Lower lobe of right lung (tissue), 2 donors: ENCODE results near the gene TTLL11. TPM values are rescaled to one million over a fixed set of nuclear protein-coding genes. Genes with fewer than 3 reads are reported as not detected.
A peak's percentile ranks its signal among the peaks of the same experiment; 100 is the strongest.

ENCODE experiments used
- ATAC-seq, 2 donors: fragments of 200-7000 bp; cut with Tn5 transposase; one replicate each; pipeline ENCODE4 v1.9.1; 2020 to 2022; ENCODE audit warnings: mild to moderate bottlenecking in 2 of 2, moderate library complexity in 2 of 2
- DNase-seq: peaks from one replicate; pipeline ENCODE4 v3.0.0-alpha.2; 2020
- H3K27ac ChIP-seq: fragments of 200-600 bp; one replicate; pipeline ENCODE4 v1.8.0; 2022
- H3K27me3 ChIP-seq: fragments of 200-600 bp; one replicate; pipeline ENCODE4 v1.8.0; 2022; ENCODE audit warnings: low read depth
- H3K36me3 ChIP-seq: fragments of 200-600 bp; one replicate; pipeline ENCODE4 v1.8.0; 2022; ENCODE audit warnings: mild to moderate bottlenecking
- H3K4me1 ChIP-seq: fragments of 200-600 bp; one replicate; pipeline ENCODE4 v1.8.0; 2022
- H3K4me3 ChIP-seq: fragments of 200-600 bp; one replicate; pipeline ENCODE4 v1.8.0; 2022; ENCODE audit warnings: mild to moderate bottlenecking
- H3K9me3 ChIP-seq: fragments of 200-600 bp; one replicate; pipeline ENCODE4 v1.8.0; 2022
- intact Hi-C: fragments of 100-400 bp; cut with DNase I; formaldehyde crosslinking; loops from one replicate; pipeline ENCODE4 v1.11.0; 2022
- total RNA-seq: library from RNA; stranded (reverse); fragmentation: NEBNext Ultra II Directional; extraction: Animal tissue kit (Norgen Biotek cat#: 25700); gene quantifications from one replicate; pipeline ENCODE4 v1.2.1, GENCODE V29; 2021
- TF ChIP-seq, protein P1 (sequence below): fragments of 200-600 bp; IDR thresholded peaks from one replicate; pipeline ENCODE4 v1.8.0; 2022; ENCODE audit warnings: antibody characterized with exemption, mild to moderate bottlenecking
- donor health status: DM: no; HTN: yes; CAD: no; lungs with severe emphysema.

TTLL11 gene
- total RNA-seq, 1 donor from 2014 or later: 11.7 TPM

DNA sequence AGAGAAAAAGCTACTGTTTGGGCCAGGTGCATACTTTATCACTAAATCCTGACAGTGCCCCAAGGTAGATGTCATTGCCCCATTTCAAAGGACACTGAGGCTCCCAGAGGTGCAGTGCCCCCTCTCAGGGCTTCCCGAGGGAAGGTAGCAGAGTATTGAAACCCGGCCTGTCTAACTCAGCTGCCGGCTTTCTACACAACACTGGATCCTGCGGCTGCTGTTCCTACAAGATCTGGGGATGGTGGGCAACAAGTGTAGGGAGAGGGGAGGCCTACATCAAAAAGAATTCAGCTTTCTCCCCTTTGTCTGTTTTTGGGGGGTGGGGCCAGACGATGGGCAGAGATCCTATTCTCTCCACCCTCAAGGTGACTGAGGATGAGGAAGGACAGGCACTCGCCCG, 240.9 kb downstream of the TTLL11 start:
- no peak overlapping the region for H3K27ac ChIP-seq
- H3K4me1 ChIP-seq: peaks cover 14% of the 10 kb centered on the region
- H3K36me3 ChIP-seq: no peaks in the 10 kb centered on the region
- H3K9me3 ChIP-seq: peaks cover 4% of the 10 kb centered on the region
- no peaks in the 10 kb centered on the region for H3K27me3 ChIP-seq
- intact Hi-C loops: no loop called here
- TF ChIP-seq, protein P1, sequence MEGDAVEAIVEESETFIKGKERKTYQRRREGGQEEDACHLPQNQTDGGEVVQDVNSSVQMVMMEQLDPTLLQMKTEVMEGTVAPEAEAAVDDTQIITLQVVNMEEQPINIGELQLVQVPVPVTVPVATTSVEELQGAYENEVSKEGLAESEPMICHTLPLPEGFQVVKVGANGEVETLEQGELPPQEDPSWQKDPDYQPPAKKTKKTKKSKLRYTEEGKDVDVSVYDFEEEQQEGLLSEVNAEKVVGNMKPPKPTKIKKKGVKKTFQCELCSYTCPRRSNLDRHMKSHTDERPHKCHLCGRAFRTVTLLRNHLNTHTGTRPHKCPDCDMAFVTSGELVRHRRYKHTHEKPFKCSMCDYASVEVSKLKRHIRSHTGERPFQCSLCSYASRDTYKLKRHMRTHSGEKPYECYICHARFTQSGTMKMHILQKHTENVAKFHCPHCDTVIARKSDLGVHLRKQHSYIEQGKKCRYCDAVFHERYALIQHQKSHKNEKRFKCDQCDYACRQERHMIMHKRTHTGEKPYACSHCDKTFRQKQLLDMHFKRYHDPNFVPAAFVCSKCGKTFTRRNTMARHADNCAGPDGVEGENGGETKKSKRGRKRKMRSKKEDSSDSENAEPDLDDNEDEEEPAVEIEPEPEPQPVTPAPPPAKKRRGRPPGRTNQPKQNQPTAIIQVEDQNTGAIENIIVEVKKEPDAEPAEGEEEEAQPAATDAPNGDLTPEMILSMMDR: no peak
- DNase-seq (no peak), ATAC-seq (no peak)
- no peak overlapping the region for H3K4me3 ChIP-seq

DNA sequence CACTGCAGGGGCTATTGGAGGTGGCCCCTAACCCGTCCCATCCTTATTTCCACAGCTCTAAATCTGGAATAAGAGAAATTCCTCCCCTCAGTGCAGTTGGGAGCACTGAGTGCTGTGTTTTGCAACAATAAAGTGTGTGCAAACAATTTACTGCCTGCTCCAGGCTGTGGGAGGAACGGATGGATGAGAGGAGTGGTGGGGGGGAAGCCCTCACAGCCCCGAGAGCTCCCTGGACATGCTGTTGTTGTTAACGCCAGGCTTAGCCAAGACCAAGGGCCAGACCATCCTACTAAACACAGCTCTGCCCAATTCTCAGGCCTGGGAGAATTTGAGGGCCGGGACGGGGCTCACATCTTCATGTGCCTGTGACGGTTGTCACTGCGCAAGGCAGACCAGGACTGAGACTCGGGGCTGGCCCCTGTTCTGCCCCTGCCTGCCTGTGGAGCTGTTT, 241.4 kb downstream of the TTLL11 start:
- Histone ChIP-seq H3K4me1 (peaks cover 14% of the 10 kb centered on the region), H3K36me3 (no peaks in the 10 kb centered on the region), H3K4me3 (no peak overlapping the region), H3K9me3 (peaks cover 4% of the 10 kb centered on the region), H3K27ac (no peak overlapping the region), H3K27me3 (no peaks in the 10 kb centered on the region)
- TF ChIP-seq, protein P1: no peak
- intact Hi-C loops: no loop called here
- no peak for DNase-seq
- ATAC-seq: peak; percentile 47 to 79

DNA sequence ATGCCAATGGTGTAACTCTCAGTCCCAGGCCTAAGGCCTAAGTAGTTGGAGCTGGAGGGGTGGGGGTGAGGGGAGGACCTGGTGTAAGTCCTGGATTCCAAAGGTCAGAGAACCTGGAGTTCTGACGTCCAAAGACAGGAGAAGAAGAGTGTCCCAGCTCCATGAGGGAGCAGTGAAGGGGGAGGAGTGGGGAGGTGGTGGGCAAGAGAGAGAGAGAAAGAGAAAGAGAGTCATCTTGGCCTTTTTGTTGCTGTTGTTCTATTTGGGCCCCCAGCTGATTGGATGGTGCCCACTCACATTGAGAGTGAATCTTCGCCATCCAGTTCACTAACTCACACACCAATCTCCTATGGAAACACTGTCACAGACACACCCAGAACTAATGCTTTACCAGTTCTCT, 242.7 kb downstream of the TTLL11 start:
- H3K36me3 ChIP-seq: no peaks in the 10 kb centered on the region
- TF ChIP-seq, protein P1: no peak
- intact Hi-C loops: no loop called here
- H3K4me3 ChIP-seq: no peak overlapping the region
- peaks cover 14% of the 10 kb centered on the region for H3K4me1 ChIP-seq
- peaks cover 4% of the 10 kb centered on the region for H3K9me3 ChIP-seq
- ATAC-seq (no peak), DNase-seq (no peak)
- H3K27me3 ChIP-seq: no peaks in the 10 kb centered on the region
- no peak overlapping the region for H3K27ac ChIP-seq

DNA sequence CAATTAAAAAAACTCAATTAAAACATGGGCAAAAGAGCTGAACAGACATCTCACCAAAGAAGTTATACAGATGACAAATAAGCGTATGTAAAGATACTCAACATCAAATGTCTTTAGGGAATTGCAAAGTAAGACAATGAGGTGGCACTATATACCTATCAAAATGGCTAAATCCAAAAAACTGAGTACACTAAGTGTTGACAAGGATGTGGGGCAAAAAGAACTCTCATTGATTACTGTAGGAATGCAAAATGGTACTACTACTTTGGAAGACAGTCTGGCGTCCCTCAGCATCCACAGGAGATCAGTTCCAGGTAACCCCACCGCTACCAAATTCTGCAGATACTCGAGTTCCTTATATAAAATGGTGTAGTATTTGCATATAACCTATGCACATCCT, 243.6 kb downstream of the TTLL11 start:
- Histone ChIP-seq H3K27ac (no peak overlapping the region), H3K9me3 (peaks cover 4% of the 10 kb centered on the region), H3K36me3 (no peaks in the 10 kb centered on the region), H3K4me3 (no peak overlapping the region), H3K4me1 (peaks cover 14% of the 10 kb centered on the region), H3K27me3 (no peaks in the 10 kb centered on the region)
- ATAC-seq (no peak), DNase-seq (no peak)
- intact Hi-C loops: no loop called here
- TF ChIP-seq, protein P1: no peak

DNA sequence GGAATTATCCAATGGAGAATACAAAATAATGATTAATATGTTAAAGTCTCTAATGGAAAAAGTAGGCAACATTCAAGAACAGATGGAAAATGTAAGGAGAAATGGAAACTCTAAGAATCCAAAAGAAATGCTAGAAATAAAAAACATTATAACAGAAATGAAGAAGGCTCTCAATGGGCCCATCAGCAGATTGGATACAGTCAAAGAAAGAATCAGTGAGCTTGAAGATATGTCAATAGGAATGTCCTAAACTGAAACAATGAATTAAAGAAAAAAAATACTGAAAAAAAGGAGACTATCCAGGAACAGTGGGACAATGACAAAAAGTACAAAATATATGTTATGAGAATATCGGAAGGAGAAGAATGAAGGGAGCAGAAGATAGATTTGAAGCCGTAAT, 248.5 kb downstream of the TTLL11 start:
- intact Hi-C loops: no loop called here
- TF ChIP-seq, protein P1: no peak
- ATAC-seq: no peak

DNA sequence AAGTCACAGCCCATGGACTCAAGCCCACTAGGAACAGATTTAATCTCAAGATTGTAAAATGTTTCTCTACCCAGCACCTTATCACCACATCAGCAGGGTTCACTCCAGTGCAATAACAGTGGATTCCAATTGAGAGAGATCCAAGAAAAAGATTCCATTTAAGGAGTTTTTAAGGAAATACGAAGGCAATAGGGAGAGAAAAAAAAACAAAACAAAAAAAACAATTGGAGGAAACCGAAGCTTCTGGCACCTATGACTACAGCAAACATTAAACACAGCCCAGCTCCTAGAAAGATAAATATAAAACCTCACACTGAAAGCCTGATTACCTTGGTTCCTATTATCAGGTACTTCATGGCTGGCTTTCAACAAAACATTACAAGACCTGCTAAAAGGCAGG, 249.0 kb downstream of the TTLL11 start:
- Histone ChIP-seq H3K36me3 (no peaks in the 10 kb centered on the region), H3K27ac (no peak overlapping the region), H3K4me3 (no peak overlapping the region), H3K4me1 (no peaks in the 10 kb centered on the region), H3K9me3 (peaks cover 4% of the 10 kb centered on the region), H3K27me3 (no peaks in the 10 kb centered on the region)
- DNase-seq (no peak), ATAC-seq (no peak)
- intact Hi-C loops: no loop called here
- TF ChIP-seq, protein P1: no peak

More for the DNA sequence above, 248.5 kb downstream of the TTLL11 start:
- Histone ChIP-seq H3K27me3 (no peaks in the 10 kb centered on the region), H3K4me1 (no peaks in the 10 kb centered on the region), H3K4me3 (no peak overlapping the region), H3K27ac (no peak overlapping the region), H3K9me3 (peaks cover 4% of the 10 kb centered on the region), H3K36me3 (no peaks in the 10 kb centered on the region)
- no peak for DNase-seq
